Fibroblast of the conjunctiva (primary cell): ENCODE data around the gene SECTM1.
"Not testable (repeated sequence)": the region's sequence is repeated elsewhere in the genome, so short reads cannot be mapped to it uniquely, and the experiment has no call there.

Experiments
- DNase-seq: peaks from one replicate; pipeline ENCODE4 v3.0.0-alpha.2; 2010; ENCODE audit warnings: low read depth

SECTM1 gene

GRCh38 chr17:82369211-82369610 lies 35.6 kb upstream of the SECTM1 start:
- DNase-seq, result no peak

- DNase-seq, result no peak
Observed at GRCh38 chr17:82367724-82368524, 34.4 kb upstream of the SECTM1 start.

- DNase-seq, result no peak
Observed at GRCh38 chr17:82366749-82367148, 33.2 kb upstream of the SECTM1 start.

GRCh38 chr17:82365606-82366295 lies 32.2 kb upstream of the SECTM1 start:
- no peak for DNase-seq

GRCh38 chr17:82361885-82362633 lies 28.5 kb upstream of the SECTM1 start:
- DNase-seq, result no peak

- DNase-seq, result not testable (repeated sequence)
Observed at GRCh38 chr17:82359451-82360074, 26.0 kb upstream of the SECTM1 start.

- DNase-seq, result no peak
Observed at GRCh38 chr17:82358465-82359350, 25.1 kb upstream of the SECTM1 start, which contains the start of gene TEX19. Gene TEX19 (plus strand): TSS chr17:82359247. CDS start chr17:82362151, 2,904 bp downstream.

GRCh38 chr17:82357394-82357793 lies 23.8 kb upstream of the SECTM1 start:
- no peak for DNase-seq

- DNase-seq, result no peak
Observed at GRCh38 chr17:82356845-82357355, 23.3 kb upstream of the SECTM1 start.

GRCh38 chr17:82355770-82356427 lies 22.3 kb upstream of the SECTM1 start:
- DNase-seq, result no peak

GRCh38 chr17:82354804-82355308 lies 21.3 kb upstream of the SECTM1 start:
- no peak for DNase-seq

- no peak for DNase-seq
Observed at GRCh38 chr17:82353484-82353883, 19.9 kb upstream of the SECTM1 start.

GRCh38 chr17:82351713-82352488 lies 18.3 kb upstream of the SECTM1 start:
- peak; percentile 77 for DNase-seq

- DNase-seq, result no peak
Observed at GRCh38 chr17:82351254-82351712, 17.7 kb upstream of the SECTM1 start.

GRCh38 chr17:82350182-82351030 lies 16.8 kb upstream of the SECTM1 start:
- no peak for DNase-seq

- DNase-seq, result peak; percentile 37
Observed at GRCh38 chr17:82349287-82349701, 15.7 kb upstream of the SECTM1 start.

- no peak for DNase-seq
Observed at GRCh38 chr17:82348866-82349265, 15.3 kb upstream of the SECTM1 start.

GRCh38 chr17:82348434-82348833 lies 14.9 kb upstream of the SECTM1 start:
- no peak for DNase-seq
